Sigmoid colon (tissue), 3 donors: Measurements from ENCODE around the gene CCS.

Experiments used
- POLR2A ChIP-seq, 2 donors: fragments of 450-650 bp; IDR thresholded peaks; one replicate each; pipeline ENCODE4 v1.6.1; 2016; ENCODE audit warnings: antibody characterized with exemption in 2 of 2, mild to moderate bottlenecking in 2 of 2, moderate library complexity in 2 of 2
- TF ChIP-seq, protein P1 (sequence below), 4 experiments: fragments of 450-650 bp in 3 of 4; fragments of 200-600 bp in 1 of 4; IDR thresholded peaks; one replicate each; pipeline ENCODE4 v1.5.1; 2016 to 2019; ENCODE audit warnings: antibody characterized with exemption in 4 of 4, mild to moderate bottlenecking in 3 of 4, moderate library complexity in 2 of 4

DNA sequence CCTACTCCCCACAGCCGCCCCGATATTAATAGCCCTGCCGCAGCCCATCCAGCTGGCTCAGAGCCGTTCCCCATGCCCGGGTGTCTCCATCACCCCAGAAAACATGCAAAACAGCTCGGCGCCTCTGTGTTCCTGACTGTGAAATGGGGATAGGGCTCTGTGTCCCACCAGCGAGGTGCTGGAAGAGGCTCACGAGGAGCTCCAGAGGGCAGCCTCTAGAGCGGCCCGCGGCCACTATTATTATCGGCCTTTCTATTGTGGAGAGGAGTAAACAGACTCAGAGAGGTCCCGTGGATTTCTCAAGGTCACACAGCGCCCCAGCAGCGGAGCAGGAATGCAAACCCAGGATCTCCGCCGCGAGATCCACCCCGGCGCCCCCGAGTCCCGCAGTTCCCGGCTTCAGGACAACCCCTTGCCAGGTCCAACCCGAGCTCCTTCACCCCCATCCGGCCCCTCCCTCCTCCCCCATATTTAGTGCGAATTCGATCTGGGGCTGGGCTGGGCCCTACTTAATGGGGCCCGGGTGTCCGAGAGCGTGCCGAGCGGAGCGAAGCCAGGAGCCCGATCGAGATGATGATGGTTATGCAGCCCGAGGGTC, 46.5 kb upstream of the CCS start, which contains the start of gene ACTN3:
- TF ChIP-seq, protein P1, sequence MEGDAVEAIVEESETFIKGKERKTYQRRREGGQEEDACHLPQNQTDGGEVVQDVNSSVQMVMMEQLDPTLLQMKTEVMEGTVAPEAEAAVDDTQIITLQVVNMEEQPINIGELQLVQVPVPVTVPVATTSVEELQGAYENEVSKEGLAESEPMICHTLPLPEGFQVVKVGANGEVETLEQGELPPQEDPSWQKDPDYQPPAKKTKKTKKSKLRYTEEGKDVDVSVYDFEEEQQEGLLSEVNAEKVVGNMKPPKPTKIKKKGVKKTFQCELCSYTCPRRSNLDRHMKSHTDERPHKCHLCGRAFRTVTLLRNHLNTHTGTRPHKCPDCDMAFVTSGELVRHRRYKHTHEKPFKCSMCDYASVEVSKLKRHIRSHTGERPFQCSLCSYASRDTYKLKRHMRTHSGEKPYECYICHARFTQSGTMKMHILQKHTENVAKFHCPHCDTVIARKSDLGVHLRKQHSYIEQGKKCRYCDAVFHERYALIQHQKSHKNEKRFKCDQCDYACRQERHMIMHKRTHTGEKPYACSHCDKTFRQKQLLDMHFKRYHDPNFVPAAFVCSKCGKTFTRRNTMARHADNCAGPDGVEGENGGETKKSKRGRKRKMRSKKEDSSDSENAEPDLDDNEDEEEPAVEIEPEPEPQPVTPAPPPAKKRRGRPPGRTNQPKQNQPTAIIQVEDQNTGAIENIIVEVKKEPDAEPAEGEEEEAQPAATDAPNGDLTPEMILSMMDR (IDR thresholded peaks at IDR 0.05): no peak
- no peak for TF ChIP-seq POLR2A (IDR thresholded peaks at IDR 0.05)
